NCI-H2227 (cell line): ENCODE data around the gene PRICKLE4.

Experiments
- DNase-seq: peaks from one replicate; lab custom pipeline; 2025; ENCODE audit not compliant: unreplicated experiment; lab: John Stamatoyannopoulos, UW

PRICKLE4 gene, protein sequence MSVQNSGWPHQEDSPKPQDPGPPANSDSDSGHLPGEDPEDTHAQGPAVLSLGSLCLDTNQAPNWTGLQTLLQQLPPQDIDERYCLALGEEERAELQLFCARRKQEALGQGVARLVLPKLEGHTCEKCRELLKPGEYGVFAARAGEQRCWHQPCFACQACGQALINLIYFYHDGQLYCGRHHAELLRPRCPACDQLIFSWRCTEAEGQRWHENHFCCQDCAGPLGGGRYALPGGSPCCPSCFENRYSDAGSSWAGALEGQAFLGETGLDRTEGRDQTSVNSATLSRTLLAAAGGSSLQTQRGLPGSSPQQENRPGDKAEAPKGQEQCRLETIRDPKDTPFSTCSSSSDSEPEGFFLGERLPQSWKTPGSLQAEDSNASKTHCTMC

DNA sequence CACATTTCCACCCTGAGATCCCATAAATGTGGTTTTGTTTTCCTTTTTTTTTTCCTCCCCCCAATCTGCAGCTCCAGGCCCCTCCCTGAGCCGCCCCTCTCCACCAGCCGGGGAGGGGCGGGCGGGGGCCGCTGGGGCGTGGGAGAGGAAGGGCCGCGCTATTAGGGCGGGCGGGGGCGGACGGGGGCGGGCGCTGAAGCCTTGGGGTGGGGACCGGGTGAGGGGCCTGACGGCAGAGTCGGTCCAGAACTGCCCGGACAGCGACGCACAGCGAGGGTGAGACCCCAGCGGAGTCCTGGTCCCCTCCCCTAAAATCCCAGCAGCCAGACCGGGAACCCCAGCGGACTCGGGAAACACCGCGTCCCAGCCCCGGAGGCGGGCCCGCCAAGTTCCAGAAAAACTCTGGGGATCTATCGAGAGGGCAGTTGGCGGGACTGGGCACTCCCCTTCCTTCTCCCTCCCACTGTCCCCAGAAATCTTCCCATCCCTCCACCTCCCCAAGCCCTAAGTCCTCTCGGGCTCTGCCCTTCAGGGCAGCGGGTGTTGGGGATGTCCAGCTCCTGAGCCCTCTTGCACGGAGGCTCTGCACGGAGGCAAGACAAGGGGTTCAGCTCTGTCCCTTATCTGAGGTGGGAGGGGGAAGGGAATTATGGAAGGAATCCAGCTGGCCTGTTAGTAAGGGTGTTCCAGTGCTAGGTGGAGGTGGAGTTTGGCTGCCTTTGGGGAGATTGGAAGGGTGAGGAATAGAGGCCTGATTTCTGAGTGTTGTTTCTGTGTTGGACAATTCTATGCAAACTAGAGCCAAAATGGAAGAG lies at the start of gene PRICKLE4:
Gene PRICKLE4 (plus strand): TSS at position 232 of the 815 bp plus-strand sequence. CDS start 2,692 bp downstream, outside the sequence.
- peak; percentile 34 for DNase-seq

DNA sequence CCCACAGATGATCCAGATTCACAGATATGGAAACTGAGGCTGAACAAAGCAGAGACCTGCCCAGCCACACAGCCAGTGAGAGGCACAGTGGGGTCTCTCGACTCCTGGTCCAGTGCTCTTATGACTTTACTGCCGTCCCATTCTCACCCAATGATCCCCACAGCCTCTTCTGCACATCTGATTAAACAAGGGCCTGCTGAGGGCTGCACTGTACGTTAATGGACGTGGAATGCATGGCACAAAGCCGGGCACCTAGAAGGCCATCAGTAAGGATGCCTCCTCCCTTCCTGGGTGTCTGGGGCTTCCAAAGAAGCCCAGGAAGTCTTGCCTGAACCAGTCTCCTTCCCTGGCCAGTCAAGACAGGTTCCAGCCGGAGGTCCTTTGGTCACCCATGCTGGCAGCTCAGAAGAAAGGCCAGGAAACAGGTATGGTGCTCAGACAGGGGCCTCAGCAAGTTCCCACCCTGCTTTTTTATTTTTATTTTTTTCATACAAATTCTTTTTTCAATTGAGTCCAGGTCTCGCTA lies 49.0 kb upstream of the PRICKLE4 start:
- no peak for DNase-seq

DNA sequence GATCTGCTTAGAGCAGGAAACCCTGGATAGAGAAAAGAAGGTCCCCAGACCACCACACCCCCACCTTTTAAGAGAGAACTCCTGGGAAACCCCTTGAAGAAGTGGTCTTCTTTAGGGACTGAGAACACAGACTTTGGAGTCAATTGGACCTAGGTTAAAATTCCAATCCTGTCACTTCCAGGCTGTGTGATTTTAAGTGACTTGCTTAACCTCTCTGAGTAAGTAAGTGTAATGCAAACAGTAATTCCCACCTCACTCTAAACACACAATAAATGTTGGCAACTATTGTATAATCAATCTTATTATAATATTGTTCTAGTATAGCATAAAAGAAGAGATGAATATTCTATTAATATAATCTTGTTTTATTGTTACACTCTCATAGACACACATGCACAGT lies 48.4 kb upstream of the PRICKLE4 start:
- no peak for DNase-seq

DNA sequence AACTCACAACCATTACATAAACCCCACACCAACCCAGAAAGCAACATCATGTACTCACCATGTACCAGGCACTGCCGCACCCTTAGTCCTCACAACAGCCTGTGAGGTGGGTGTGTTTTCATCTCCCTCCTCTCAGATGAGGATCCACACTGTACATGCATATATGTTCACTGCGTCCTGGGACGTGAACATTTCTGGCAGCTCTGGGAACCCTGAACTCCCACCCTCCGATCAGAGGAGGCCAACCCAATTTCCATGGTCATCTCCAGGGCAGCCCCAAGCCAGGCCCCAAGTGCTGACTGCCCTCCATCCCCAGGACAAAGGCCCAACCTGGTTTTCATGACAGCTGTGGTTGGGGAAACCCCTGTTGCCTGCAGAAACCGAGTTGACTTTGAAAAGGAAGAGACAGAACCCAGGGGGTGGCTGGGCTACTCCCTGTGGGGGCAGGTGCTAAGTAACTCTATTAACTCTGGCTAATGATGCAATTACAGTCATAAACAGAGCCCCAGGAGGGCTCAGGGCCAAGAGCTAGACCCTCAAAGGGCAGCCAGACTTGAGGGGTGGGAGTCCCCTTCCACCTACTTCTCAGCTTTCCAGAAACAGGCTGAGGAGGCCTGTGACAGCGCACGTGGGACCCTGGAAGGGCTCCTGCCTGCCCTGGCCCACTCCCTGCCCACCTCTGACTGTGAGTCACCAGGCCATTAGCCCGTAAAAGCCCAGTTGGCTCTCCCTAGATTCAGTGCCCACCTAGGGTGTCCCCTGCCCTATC lies 47.8 kb upstream of the PRICKLE4 start:
- no peak for DNase-seq

DNA sequence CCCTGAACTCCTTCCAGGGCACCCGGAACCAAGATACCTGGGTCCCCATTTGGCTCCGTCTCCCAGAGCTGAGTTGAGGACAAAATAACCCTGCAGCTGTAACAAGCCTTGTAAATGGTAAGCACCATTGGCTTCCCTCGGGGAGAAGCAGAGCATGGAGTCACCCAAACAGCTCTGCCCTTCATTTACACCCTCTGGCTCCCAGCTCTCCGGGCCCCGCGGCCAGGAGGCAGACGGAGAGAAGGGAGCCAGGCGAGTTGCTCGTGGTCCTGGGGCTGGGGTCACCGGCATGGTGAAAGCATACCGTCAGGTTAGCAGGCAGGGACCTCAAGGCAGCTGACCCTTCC lies 47.2 kb upstream of the PRICKLE4 start:
- DNase-seq = no peak

DNA sequence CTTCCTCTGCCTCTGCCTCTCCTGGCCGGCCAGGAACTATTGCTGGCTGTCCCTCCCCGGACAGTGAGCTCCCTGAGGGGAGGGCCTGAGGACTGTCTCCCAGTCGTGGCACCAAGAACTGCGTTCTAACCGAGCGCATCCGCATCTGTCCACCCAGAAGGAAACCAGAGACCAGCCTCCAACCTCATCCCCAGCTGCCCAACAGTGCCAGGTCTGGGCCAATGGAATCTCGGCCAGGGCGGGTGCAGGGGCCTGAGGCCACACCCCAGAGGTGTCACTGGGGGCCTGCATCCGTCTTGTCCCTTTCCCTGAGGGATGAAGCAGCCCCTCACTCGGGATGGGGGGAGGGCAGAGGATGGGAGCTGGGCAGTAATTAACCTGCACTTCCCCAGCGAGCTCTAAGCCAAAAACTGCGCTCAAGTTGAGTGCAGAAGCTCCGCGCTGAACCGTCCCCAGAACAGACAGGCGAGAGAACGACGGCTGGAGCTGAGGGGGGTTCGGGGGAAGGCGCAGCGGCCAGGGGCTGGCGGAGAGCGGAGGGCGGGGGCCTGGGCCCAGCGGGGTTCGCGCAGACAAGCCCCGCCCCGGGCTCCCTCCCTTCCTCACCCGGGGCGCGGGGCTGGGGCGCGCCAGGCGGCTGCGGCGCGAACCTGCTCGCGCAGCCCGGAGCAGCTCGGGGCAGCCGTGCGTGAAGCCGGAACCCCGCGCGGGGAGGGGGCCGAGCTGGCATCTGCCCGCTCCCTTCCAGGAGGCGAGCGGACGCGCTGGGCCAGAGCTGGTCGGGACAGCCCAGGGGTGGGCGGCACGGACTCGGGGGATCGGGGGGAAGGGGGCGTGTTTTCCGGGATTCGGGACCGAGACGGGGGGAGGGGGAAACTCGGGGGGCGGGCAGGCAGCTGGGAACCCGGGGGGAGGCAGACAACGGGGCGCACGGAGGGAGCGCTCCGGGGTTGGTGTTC lies 46.6 kb upstream of the PRICKLE4 start:
- peak; percentile 83 for DNase-seq

DNA sequence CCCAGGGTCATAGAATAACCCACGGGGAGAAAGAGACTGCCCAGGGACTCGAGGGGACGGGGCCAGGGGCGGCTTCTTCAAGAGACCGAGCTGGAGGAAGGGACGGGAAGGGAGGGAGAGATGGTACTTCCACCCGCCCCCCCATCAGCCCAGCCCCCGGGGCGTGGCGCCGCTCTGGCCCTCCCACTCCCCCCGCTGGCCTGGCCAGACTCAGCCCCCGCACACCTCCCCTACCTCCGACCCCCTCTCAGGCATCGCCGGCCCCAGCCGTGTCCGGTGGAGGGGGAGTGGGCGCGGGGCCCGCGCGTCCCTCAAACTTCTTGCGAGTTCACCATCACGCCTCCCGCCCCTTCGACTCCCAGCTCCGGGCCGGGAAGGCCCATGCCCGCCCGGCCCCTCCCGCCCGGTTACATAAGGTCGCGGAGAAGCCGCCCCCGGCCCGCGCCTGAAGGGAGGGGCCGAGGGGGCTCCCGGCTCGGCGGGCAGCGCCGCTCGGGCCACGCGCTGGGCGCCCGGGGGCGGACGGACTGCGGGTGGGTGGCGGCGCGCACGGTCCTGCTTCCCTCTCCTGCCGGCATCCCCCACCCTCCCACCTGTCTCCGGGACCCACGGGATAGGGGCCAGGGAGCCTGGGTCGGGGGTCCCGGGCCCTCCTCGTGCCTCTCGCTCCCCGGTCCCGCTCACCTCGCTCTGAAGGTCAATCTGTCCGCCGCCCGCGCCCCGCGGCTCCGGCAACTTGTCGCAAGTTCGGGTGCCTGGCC lies 45.7 kb upstream of the PRICKLE4 start:
- DNase-seq = peak; percentile 72

DNA sequence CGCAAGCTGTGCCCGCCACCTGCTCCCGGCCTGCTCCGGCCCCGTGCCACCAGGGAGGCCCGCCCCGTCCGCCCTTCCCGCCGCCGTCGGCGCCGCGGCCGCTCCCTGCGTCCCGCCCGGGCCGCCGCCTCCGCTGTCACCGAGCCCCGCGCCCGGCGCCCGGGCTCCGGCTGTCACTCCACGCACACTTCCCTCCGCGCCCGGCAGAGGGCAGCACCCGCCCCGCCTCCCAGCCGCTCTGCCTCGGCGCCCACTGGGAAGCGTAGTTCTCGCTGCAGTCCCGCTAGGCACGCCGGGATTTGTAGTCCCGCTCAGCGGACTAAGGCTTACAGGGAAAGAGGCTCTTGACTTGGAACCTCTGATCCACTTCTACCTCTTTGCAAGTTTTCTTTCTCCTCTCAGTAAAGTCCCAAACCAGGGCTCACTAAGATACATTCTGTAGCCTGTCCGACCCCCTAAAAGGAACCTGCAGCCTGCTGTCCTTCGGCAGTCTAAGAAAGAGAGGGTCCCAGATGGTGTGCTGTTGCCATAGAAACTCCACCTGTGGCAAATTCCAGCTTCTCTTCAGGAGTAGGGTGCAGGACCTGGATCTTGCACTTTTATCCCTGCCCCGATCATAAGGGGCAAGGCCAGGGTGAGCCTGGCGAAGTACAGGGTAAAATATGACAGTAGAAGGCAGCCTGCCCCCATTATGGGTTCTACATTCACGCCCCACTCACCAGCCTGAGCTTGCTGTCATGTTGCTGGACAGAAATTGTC lies 45.0 kb upstream of the PRICKLE4 start, which contains the start of gene TFEB:
Gene TFEB (minus strand): TSS at position 182 of the 759 bp plus-strand sequence. CDS start 44,395 bp downstream, outside the sequence.
- peak; percentile 90 for DNase-seq

DNA sequence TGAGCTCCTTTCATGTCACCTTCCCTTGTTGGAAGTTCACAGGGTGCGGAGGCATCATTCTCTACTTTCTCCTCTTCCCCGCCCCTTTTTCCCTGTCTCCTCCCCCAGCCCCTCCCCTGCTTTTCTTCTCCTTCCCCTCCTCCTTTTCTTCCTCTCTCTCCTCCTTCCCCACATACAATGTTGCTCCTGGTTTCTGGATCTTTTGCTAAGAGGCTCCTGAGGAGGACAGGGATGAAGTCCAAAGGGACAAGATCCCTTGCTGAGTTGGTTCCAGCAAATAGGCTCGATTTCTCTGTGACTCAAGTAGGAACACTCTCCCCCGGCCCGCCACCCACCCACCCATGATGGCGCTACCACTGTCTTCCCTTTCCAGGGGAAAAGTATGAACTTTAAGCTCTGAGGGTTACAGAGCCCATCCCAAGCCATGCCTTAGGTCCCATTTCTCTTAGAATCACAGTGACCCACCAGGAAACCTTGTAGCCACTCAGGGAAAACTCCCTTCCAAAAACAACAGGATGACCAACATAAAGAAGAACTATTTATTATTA lies 44.3 kb upstream of the PRICKLE4 start:
- DNase-seq = no peak

DNA sequence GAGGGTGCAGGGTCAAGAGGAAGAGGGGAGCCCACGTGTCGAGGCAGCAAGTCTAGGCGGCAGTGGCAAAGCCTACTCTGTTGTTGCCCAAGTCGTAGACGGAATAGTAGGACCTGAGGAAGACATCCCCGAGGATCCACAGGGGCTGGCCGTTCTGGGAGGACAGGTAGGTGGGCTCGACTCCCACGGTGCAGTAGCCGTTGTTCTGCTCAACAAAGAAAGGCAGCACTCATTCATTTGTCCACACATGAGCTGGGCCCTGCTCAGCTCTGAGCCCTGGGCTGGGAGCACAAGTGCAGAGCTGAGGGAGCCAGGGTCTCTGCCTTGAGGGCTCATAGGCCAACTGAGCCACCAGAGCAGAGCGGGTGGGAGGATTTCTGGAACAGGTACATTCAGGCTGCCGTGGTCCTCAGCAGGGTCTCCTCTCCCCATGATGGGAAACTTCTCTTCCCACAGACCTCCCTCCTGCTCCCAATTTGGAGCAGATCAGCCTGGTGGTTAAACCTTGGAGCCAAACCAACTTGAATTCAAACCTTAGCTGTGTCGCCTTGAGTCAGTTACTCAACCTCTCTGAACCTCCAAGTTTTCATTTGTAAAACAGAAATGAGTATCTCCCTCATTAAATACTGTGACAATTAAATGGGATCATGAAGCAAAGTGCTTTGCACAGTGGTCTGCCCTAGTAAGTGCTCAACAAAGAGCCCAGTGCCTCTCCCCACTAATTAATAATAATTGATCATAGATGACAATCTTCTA lies 43.6 kb upstream of the PRICKLE4 start:
- DNase-seq = no peak

DNA sequence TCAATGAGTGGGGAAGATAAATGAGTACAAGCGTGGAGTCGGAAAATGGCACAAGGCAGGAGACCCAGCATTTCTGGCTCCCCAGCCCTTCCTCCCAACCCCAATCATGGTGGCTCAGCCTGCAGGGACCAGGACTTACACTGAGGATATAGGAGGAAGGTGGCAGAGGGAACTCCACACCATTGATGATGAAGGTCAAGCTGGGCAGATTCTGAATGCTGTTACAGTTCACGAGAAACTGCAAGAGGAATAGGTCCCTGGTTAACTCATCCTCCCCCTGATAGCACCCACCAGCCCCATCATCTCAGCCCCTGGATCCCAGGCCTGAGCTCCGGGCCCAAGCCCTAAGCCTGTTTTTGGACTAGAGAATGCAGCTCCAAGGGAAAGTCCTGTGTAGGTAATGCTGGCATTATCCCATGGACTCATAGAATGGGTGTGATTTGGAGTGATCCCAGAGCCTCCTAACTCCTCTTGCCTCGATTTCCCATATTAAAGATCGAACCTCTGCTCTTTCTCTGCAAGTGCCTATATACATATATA lies 42.9 kb upstream of the PRICKLE4 start:
- DNase-seq = no peak

DNA sequence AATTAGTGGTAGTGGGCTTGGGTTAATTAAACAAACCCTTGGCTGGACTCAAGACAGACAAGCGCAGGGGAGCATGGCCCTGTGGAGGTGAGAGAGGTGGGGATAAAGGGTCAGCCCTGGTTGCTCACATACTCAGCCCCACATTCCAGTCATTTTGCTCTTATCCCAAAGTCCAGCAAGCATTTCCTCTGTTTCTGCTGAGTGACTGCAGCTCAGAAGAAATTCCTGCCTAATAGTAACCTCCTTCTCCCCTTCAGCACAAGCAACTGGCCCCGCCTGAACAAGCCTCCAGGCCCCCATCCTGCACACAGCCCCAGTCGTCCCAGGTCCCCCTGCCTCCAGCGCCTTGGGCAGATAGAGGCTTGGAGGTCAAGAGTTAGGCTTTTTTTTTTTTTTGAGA lies 41.5 kb upstream of the PRICKLE4 start:
- DNase-seq = no peak

DNA sequence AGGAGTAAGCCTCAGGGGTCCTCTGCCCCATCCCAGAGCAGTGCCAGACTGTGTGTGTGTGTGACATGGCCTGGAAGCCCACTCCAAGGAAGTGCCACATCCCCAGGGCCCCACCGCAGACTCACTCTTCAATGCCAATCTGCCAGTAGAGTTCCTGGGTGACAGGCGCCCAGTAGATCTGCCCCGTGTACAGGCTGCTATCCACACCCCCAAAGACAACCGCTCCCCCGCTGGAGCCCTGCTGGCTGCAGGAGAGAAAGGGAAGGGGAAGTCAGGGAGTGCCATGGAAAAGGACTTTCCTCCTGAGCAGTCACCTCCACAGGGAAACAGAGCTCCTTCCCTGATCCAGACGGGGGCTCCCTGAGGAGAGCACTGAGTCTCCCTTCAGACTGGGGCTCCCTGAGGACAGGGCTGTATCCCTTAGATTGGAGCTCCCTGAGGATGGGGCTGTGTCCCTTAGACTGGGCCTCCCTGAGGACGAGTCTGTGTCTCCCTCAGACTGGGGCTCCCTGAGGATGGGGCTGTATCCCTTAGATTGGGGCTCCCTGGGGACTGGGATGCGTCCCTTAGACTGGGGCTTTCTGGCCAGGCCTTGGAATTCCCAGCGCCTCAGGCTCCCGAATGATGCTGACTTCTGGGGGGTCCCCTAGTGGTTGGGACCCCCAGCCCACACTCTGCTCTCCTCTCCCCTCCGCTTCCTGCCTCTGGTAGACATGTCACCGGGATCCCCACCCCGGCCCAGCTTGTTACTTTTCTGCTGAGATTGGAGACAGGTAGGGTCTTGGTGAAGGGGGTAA lies 40.0 kb upstream of the PRICKLE4 start:
- DNase-seq = no peak

DNA sequence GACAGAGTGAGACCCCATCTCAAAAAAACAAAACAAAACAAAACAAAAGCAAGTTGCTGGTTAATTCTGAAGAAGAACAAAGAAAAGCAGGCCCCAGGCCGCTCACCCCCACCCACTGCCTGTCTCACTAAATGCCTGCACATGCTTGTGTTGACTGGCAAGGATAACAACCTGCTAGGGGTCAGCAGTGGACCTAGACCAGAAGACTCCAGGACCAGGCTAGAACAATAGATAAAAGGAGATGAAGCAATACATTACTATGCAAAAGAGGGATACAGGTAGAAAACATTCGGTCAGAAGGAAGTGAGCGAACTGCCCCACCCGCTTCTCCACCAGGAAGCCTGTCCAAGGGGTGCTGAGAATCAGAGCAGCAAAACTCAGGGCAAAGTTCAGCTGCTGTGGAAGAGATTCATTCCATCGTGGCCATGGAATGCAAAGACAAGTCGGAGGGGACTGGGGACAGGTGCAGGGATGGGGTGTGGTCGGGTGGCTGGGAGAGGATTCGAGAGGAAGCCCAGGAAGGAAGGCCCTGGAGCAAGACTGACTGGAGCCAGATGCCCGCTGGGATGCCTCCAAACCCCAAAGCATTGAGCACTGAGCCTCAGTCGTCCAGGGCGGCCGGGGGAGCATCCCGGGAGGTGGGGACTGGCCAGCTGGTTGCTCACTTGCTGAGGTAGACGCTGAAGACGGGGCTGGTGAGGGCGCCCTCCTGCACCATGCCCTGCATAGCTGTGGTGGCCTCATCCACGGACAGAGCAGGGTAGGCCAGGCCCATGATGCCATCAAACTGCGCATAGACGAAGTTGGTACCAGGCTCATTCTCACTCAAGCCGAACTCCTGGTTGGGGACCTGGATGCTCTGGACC lies 38.7 kb upstream of the PRICKLE4 start:
- no peak for DNase-seq

DNA sequence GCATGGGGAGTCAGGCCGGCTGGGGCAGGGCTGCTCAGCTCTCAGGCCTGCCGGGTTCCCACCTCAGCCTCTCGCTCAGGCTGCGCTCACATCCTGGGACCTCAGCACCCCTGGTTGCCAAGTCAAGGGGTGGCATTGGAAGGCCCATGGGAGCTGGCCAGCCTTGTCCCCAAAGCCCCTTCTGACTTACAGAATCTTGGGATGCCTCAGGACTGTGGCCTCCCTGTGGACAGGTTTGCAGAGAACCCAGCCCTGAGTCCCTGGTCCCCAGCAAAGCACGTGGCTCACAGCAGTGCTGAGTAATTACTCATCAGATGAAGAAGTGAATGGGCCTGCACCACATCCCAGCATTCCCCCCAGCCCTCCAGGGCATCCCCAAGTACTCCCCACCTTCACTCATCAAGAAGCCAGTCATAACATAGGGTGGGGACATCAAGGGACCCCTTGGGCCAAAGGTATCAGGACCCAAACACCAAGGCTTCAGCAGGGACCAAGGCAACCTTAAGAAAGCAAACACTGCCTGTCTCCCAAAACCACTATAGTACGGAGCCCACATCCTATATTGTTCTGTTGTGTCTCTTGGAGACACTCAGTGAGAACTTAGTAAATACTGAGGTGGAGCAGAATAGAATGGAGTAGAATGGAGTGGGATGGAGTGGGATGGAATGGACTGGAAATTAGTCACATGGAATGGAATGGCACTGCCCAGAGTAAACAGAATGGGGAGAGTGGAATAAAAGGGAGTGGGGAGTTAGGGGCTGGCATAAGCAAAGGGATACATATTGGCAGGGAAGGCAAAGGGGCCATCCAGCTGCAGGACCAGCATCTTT lies 37.0 kb upstream of the PRICKLE4 start:
- DNase-seq = no peak
